ENCODE measurements around the gene ECE2. TPM values are rescaled to one million over a fixed set of nuclear protein-coding genes. Genes with fewer than 3 reads are reported as not detected.
A peak's percentile ranks its signal among the peaks of the same experiment; 100 is the strongest.

ECE2 gene
- polyA plus RNA-seq, 2 donors: not detected

- Histone ChIP-seq H3K4me1 (ENCODE audit: control insufficient read depth in 2 of 2, insufficient read depth in 2 of 2, low read length in 1 of 2) (no peaks in the 10 kb centered on the region), H3K27ac (ENCODE audit: low read depth in 2 of 2, low read length in 1 of 2) (no peak overlapping the region), H3K9me3 (ENCODE audit: control insufficient read depth in 2 of 2, insufficient read depth in 1 of 2, low read depth in 1 of 2, low read length in 1 of 2) (no peaks in the 10 kb centered on the region), H3K27me3 (ENCODE audit: control insufficient read depth in 1 of 2, insufficient read depth in 2 of 2, low read length in 2 of 2) (no peaks in the 10 kb centered on the region), H3K4me3 (ENCODE audit: low read depth in 1 of 2, low read length in 2 of 2) (no peak overlapping the region), H3K36me3 (ENCODE audit: control insufficient read depth in 2 of 2, insufficient read depth in 2 of 2, low read length in 1 of 2) (peaks cover 33 to 49% of the 10 kb centered on the region in 2 donors)
- 82 to 92% methylated on average over 4 of the region's 4 CpGs for WGBS, 2 donors
Observed at GRCh38 chr3:184306341-184306972, 30.6 kb downstream of the ECE2 start.

- no peak overlapping the region for H3K27ac ChIP-seq (ENCODE audit: low read depth in 2 of 2, low read length in 1 of 2)
- WGBS, 2 donors: 94 to 95% methylated on average over 9 of the region's 9 CpGs
- no peak overlapping the region for H3K4me3 ChIP-seq (ENCODE audit: low read depth in 1 of 2, low read length in 2 of 2)
- H3K9me3 ChIP-seq (ENCODE audit: control insufficient read depth in 2 of 2, insufficient read depth in 1 of 2, low read depth in 1 of 2, low read length in 1 of 2): no peaks in the 10 kb centered on the region
- H3K27me3 ChIP-seq (ENCODE audit: control insufficient read depth in 1 of 2, insufficient read depth in 2 of 2, low read length in 2 of 2): no peaks in the 10 kb centered on the region
- peaks cover 27 to 38% of the 10 kb centered on the region in 2 donors for H3K36me3 ChIP-seq (ENCODE audit: control insufficient read depth in 2 of 2, insufficient read depth in 2 of 2, low read length in 1 of 2)
- H3K4me1 ChIP-seq (ENCODE audit: control insufficient read depth in 2 of 2, insufficient read depth in 2 of 2, low read length in 1 of 2): no peaks in the 10 kb centered on the region
Observed at GRCh38 chr3:184307915-184308314, 32.1 kb downstream of the ECE2 start.

- Histone ChIP-seq H3K4me3 (ENCODE audit: low read depth in 1 of 2, low read length in 2 of 2) (no peak overlapping the region), H3K27ac (ENCODE audit: low read depth in 2 of 2, low read length in 1 of 2) (no peak overlapping the region), H3K4me1 (ENCODE audit: control insufficient read depth in 2 of 2, insufficient read depth in 2 of 2, low read length in 1 of 2) (no peaks in the 10 kb centered on the region), H3K9me3 (ENCODE audit: control insufficient read depth in 2 of 2, insufficient read depth in 1 of 2, low read depth in 1 of 2, low read length in 1 of 2) (no peaks in the 10 kb centered on the region), H3K27me3 (ENCODE audit: control insufficient read depth in 1 of 2, insufficient read depth in 2 of 2, low read length in 2 of 2) (no peaks in the 10 kb centered on the region), H3K36me3 (ENCODE audit: control insufficient read depth in 2 of 2, insufficient read depth in 2 of 2, low read length in 1 of 2) (peaks cover 24 to 32% of the 10 kb centered on the region in 2 donors)
- WGBS, 2 donors: 74 to 76% methylated on average over 7 of the region's 7 CpGs
Observed at GRCh38 chr3:184308744-184309143, 32.9 kb downstream of the ECE2 start.

GRCh38 chr3:184311633-184312032, 35.8 kb downstream of the ECE2 start:
- Histone ChIP-seq H3K9me3 (ENCODE audit: control insufficient read depth in 2 of 2, insufficient read depth in 1 of 2, low read depth in 1 of 2, low read length in 1 of 2) (no peaks in the 10 kb centered on the region), H3K4me1 (ENCODE audit: control insufficient read depth in 2 of 2, insufficient read depth in 2 of 2, low read length in 1 of 2) (peaks cover 0 to 5% of the 10 kb centered on the region in 2 donors), H3K27me3 (ENCODE audit: control insufficient read depth in 1 of 2, insufficient read depth in 2 of 2, low read length in 2 of 2) (no peaks in the 10 kb centered on the region), H3K4me3 (ENCODE audit: low read depth in 1 of 2, low read length in 2 of 2) (no peak overlapping the region), H3K27ac (ENCODE audit: low read depth in 2 of 2, low read length in 1 of 2) (no peak overlapping the region), H3K36me3 (ENCODE audit: control insufficient read depth in 2 of 2, insufficient read depth in 2 of 2, low read length in 1 of 2) (peaks cover 13 to 20% of the 10 kb centered on the region in 2 donors)

- Histone ChIP-seq H3K27ac (ENCODE audit: low read depth in 2 of 2, low read length in 1 of 2) (peak within 1 kb of the TSS; percentile 94 to 99), H3K4me3 (ENCODE audit: low read depth in 1 of 2, low read length in 2 of 2) (peak within 1 kb of the TSS; percentile 84), H3K27me3 (ENCODE audit: control insufficient read depth in 1 of 2, insufficient read depth in 2 of 2, low read length in 2 of 2) (no peaks in the 10 kb centered on the region), H3K4me1 (ENCODE audit: control insufficient read depth in 2 of 2, insufficient read depth in 2 of 2, low read length in 1 of 2) (peaks cover 0 to 16% of the 10 kb centered on the region in 2 donors), H3K36me3 (ENCODE audit: control insufficient read depth in 2 of 2, insufficient read depth in 2 of 2, low read length in 1 of 2) (peaks cover 4 to 15% of the 10 kb centered on the region in 2 donors), H3K9me3 (ENCODE audit: control insufficient read depth in 2 of 2, insufficient read depth in 1 of 2, low read depth in 1 of 2, low read length in 1 of 2) (no peaks in the 10 kb centered on the region)
- WGBS, 2 donors: 1% methylated on average over 40 of the region's 40 CpGs
Observed at GRCh38 chr3:184314363-184314699, 38.5 kb downstream of the ECE2 start, which contains the start of gene EIF4G1. EIF4G1 (plus strand) TSS chr3:184314606; CDS start chr3:184315797, 1,191 bp downstream.

- WGBS, 2 donors: 0 to 1% methylated on average over 52 to 89 of the region's 89 CpGs
- H3K4me3 ChIP-seq (ENCODE audit: low read depth in 1 of 2, low read length in 2 of 2): peak overlapping the region; percentile 84
- H3K9me3 ChIP-seq (ENCODE audit: control insufficient read depth in 2 of 2, insufficient read depth in 1 of 2, low read depth in 1 of 2, low read length in 1 of 2): no peaks in the 10 kb centered on the region
- H3K36me3 ChIP-seq (ENCODE audit: control insufficient read depth in 2 of 2, insufficient read depth in 2 of 2, low read length in 1 of 2): peaks cover 4 to 17% of the 10 kb centered on the region in 2 donors
- H3K27me3 ChIP-seq (ENCODE audit: control insufficient read depth in 1 of 2, insufficient read depth in 2 of 2, low read length in 2 of 2): no peaks in the 10 kb centered on the region
- peak overlapping the region; percentile 94 to 99 for H3K27ac ChIP-seq (ENCODE audit: low read depth in 2 of 2, low read length in 1 of 2)
- peaks cover 0 to 21% of the 10 kb centered on the region in 2 donors for H3K4me1 ChIP-seq (ENCODE audit: control insufficient read depth in 2 of 2, insufficient read depth in 2 of 2, low read length in 1 of 2)
Observed at GRCh38 chr3:184314700-184315542, 39.1 kb downstream of the ECE2 start.

GRCh38 chr3:184315543-184315867, 39.7 kb downstream of the ECE2 start:
- Histone ChIP-seq H3K36me3 (ENCODE audit: control insufficient read depth in 2 of 2, insufficient read depth in 2 of 2, low read length in 1 of 2) (peaks cover 4 to 22% of the 10 kb centered on the region in 2 donors), H3K27me3 (ENCODE audit: control insufficient read depth in 1 of 2, insufficient read depth in 2 of 2, low read length in 2 of 2) (no peaks in the 10 kb centered on the region), H3K27ac (ENCODE audit: low read depth in 2 of 2, low read length in 1 of 2) (peak overlapping the region; percentile 94 to 99), H3K9me3 (ENCODE audit: control insufficient read depth in 2 of 2, insufficient read depth in 1 of 2, low read depth in 1 of 2, low read length in 1 of 2) (no peaks in the 10 kb centered on the region), H3K4me3 (ENCODE audit: low read depth in 1 of 2, low read length in 2 of 2) (peak overlapping the region; percentile 84), H3K4me1 (ENCODE audit: control insufficient read depth in 2 of 2, insufficient read depth in 2 of 2, low read length in 1 of 2) (peaks cover 0 to 25% of the 10 kb centered on the region in 2 donors)
- WGBS, 2 donors: 4 to 8% methylated on average over 6 of the region's 6 CpGs

- peaks cover 4 to 26% of the 10 kb centered on the region in 2 donors for H3K36me3 ChIP-seq (ENCODE audit: control insufficient read depth in 2 of 2, insufficient read depth in 2 of 2, low read length in 1 of 2)
- H3K9me3 ChIP-seq (ENCODE audit: control insufficient read depth in 2 of 2, insufficient read depth in 1 of 2, low read depth in 1 of 2, low read length in 1 of 2): no peaks in the 10 kb centered on the region
- no peaks in the 10 kb centered on the region for H3K27me3 ChIP-seq (ENCODE audit: control insufficient read depth in 1 of 2, insufficient read depth in 2 of 2, low read length in 2 of 2)
- H3K4me3 ChIP-seq (ENCODE audit: low read depth in 1 of 2, low read length in 2 of 2): peak overlapping the region; percentile 84
- H3K4me1 ChIP-seq (ENCODE audit: control insufficient read depth in 2 of 2, insufficient read depth in 2 of 2, low read length in 1 of 2): peaks cover 0 to 28% of the 10 kb centered on the region in 2 donors
- WGBS, 2 donors: 14 to 22% methylated on average over 16 of the region's 16 CpGs
- H3K27ac ChIP-seq (ENCODE audit: low read depth in 2 of 2, low read length in 1 of 2): peak overlapping the region; percentile 94 to 99
Observed at GRCh38 chr3:184315871-184316661, 40.2 kb downstream of the ECE2 start.

GRCh38 chr3:184316792-184317191, 41.0 kb downstream of the ECE2 start:
- H3K27ac ChIP-seq (ENCODE audit: low read depth in 2 of 2, low read length in 1 of 2): peak overlapping the region; percentile 94 to 99
- H3K4me1 ChIP-seq (ENCODE audit: control insufficient read depth in 2 of 2, insufficient read depth in 2 of 2, low read length in 1 of 2): peaks cover 0 to 28% of the 10 kb centered on the region in 2 donors
- peaks cover 7 to 34% of the 10 kb centered on the region in 2 donors for H3K36me3 ChIP-seq (ENCODE audit: control insufficient read depth in 2 of 2, insufficient read depth in 2 of 2, low read length in 1 of 2)
- H3K4me3 ChIP-seq (ENCODE audit: low read depth in 1 of 2, low read length in 2 of 2): peak overlapping the region; percentile 84
- WGBS, 2 donors: 63 to 66% methylated on average over 7 of the region's 7 CpGs
- no peaks in the 10 kb centered on the region for H3K27me3 ChIP-seq (ENCODE audit: control insufficient read depth in 1 of 2, insufficient read depth in 2 of 2, low read length in 2 of 2)
- no peaks in the 10 kb centered on the region for H3K9me3 ChIP-seq (ENCODE audit: control insufficient read depth in 2 of 2, insufficient read depth in 1 of 2, low read depth in 1 of 2, low read length in 1 of 2)
